DOHH2 (cell line): ENCODE results near the gene SCAF11.

Experiments
- H3F3A ChIP-seq: fragments of 200-600 bp; sonication (generic), shearing (Covaris generic); 2 replicates; pipeline ENCODE4 v1.6.0; 2016; ENCODE audit warnings: antibody characterized with exemption, mild to moderate bottlenecking; ENCODE audit not compliant: control insufficient read depth, insufficient read depth
- H3K27ac ChIP-seq: fragments of 200-600 bp; sonication (generic); 2 replicates; pipeline ENCODE4 v1.5.1; 2014; ENCODE audit warnings: low read depth, mild to moderate bottlenecking, low read length, moderate library complexity
- H3K27me3 ChIP-seq: fragments of 200-600 bp; sonication (generic); 2 replicates; pipeline ENCODE4 v1.6.1; 2014; ENCODE audit warnings: mild to moderate bottlenecking, low read length, mixed read lengths; ENCODE audit not compliant: control insufficient read depth
- H3K36me3 ChIP-seq: fragments of 200-600 bp; sonication (generic); 2 replicates; pipeline ENCODE4 v1.6.1; 2014; ENCODE audit warnings: mild to moderate bottlenecking, low read length, moderate library complexity, mixed read lengths; ENCODE audit not compliant: control insufficient read depth
- H3K4me1 ChIP-seq: fragments of 200-600 bp; sonication (generic); 2 replicates; pipeline ENCODE4 v1.6.1; 2014; ENCODE audit warnings: mild to moderate bottlenecking, low read length, mixed read lengths; ENCODE audit not compliant: control insufficient read depth
- H3K4me2 ChIP-seq: fragments of 200-600 bp; sonication (generic); 2 replicates; pipeline ENCODE4 v1.6.0; 2014; ENCODE audit warnings: mild to moderate bottlenecking, low read length, moderate library complexity
- H3K4me3 ChIP-seq: fragments of 200-600 bp; sonication (generic); 2 replicates; pipeline ENCODE4 v1.5.1; 2014; ENCODE audit warnings: mild to moderate bottlenecking, low read length, mixed read lengths
- H3K79me2 ChIP-seq: fragments of 200-600 bp; sonication (generic); 2 replicates; pipeline ENCODE4 v1.6.1; 2014; ENCODE audit warnings: mild to moderate bottlenecking, low read length, mixed read lengths; ENCODE audit not compliant: control insufficient read depth
- H3K9me2 ChIP-seq: fragments of 200-600 bp; sonication (generic); replicated peaks from 2 replicates; pipeline ENCODE4 v1.6.1; 2014; ENCODE audit warnings: mild to moderate bottlenecking, low read length, mixed read lengths; ENCODE audit not compliant: control insufficient read depth
- H3K9me3 ChIP-seq: fragments of 200-600 bp; sonication (generic); 2 replicates; pipeline ENCODE4 v1.6.1; 2014; ENCODE audit warnings: antibody characterized with exemption, low read length, mixed read lengths; ENCODE audit not compliant: control insufficient read depth, insufficient read depth
- H4K20me1 ChIP-seq: fragments of 200-600 bp; sonication (generic); 2 replicates; pipeline ENCODE4 v1.6.0; 2014; ENCODE audit warnings: low read depth, mild to moderate bottlenecking, antibody characterized with exemption, low read length, moderate library complexity; ENCODE audit not compliant: control insufficient read depth, insufficient read depth
- CTCF ChIP-seq: fragments of 200-600 bp; sonication (generic); IDR thresholded peaks from one replicate; pipeline ENCODE4 v1.5.1; 2014; ENCODE audit warnings: antibody characterized with exemption, mild to moderate bottlenecking, low read depth, low read length; ENCODE audit not compliant: poor library complexity, severe bottlenecking
- EZH2phosphoT487 ChIP-seq: fragments of 200-600 bp; sonication (generic); IDR thresholded peaks from 2 replicates; pipeline ENCODE4 v1.6.1; 2017; ENCODE audit warnings: borderline replicate concordance, mild to moderate bottlenecking, antibody characterized with exemption, low read length, moderate library complexity, mixed read lengths

Gene SCAF11

GRCh38 chr12:45914090-45914489 is 76.3 kb downstream of the SCAF11 start:
- Histone ChIP-seq H3F3A (peaks cover 13% of the 10 kb centered on the region), H3K9me2 (no peaks in the 10 kb centered on the region), H3K27me3 (no peaks in the 10 kb centered on the region), H3K9me3 (no peaks in the 10 kb centered on the region), H3K4me2 (peak overlapping the region; percentile 67), H3K36me3 (peaks cover 1% of the 10 kb centered on the region), H3K4me3 (peak overlapping the region; percentile 47), H3K27ac (peak overlapping the region; percentile 44), H4K20me1 (peaks cover 3% of the 10 kb centered on the region; the same call in 1 of the 2 replicates), H3K4me1 (peaks cover 31% of the 10 kb centered on the region), H3K79me2 (no peaks in the 10 kb centered on the region)
- TF ChIP-seq EZH2phosphoT487: no peak
- no peak for TF ChIP-seq CTCF

GRCh38 chr12:45913631-45914030 is 76.7 kb downstream of the SCAF11 start:
- H3K4me2 ChIP-seq: peak overlapping the region; percentile 67
- peak overlapping the region; percentile 44 for H3K27ac ChIP-seq
- H3K9me2 ChIP-seq: no peaks in the 10 kb centered on the region
- TF ChIP-seq CTCF (no peak), EZH2phosphoT487 (no peak)
- no peaks in the 10 kb centered on the region for H3K79me2 ChIP-seq
- peaks cover 3% of the 10 kb centered on the region; the same call in 1 of the 2 replicates for H4K20me1 ChIP-seq
- H3K27me3 ChIP-seq: no peaks in the 10 kb centered on the region
- no peaks in the 10 kb centered on the region for H3K9me3 ChIP-seq
- H3F3A ChIP-seq: peaks cover 13% of the 10 kb centered on the region
- peaks cover 3% of the 10 kb centered on the region; the same call in 1 of the 2 replicates for H3K36me3 ChIP-seq
- peaks cover 36% of the 10 kb centered on the region for H3K4me1 ChIP-seq
- H3K4me3 ChIP-seq: peak overlapping the region; percentile 47

DNA sequence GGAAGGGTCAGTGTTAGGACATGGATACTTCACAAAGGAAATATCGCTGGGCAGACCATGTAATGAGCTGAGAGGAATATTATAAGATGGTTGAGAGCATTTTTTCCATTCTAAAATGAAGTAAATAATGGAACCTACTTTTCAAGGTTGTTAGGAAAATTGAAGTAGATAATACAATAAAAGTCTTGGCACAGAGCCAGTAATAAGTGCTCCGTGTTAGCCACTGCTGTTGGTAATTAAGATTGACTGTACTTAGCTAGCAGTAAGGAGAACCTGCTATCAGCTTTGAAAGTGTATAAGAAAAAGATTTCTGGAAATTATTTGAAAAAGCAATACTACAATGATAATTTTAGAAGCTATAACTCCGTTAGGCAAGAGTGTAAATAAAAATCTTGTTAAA is 77.6 kb downstream of the SCAF11 start:
- no peak for TF ChIP-seq CTCF
- Histone ChIP-seq H3K27me3 (no peaks in the 10 kb centered on the region), H3K4me1 (peaks cover 44% of the 10 kb centered on the region), H3K36me3 (peaks cover 6% of the 10 kb centered on the region; the same call in 1 of the 2 replicates), H3K9me2 (no peaks in the 10 kb centered on the region), H3F3A (peaks cover 13% of the 10 kb centered on the region), H3K27ac (no peak overlapping the region), H4K20me1 (peaks cover 3% of the 10 kb centered on the region; the same call in 1 of the 2 replicates), H3K4me3 (no peak overlapping the region), H3K4me2 (no peak overlapping the region), H3K9me3 (no peaks in the 10 kb centered on the region), H3K79me2 (no peaks in the 10 kb centered on the region)
